ENCODE data around the gene BRINP1. TPM values are rescaled to one million over a fixed set of nuclear protein-coding genes. Genes with fewer than 3 reads are reported as not detected.

BRINP1 gene
- total RNA-seq, 4 donors from 2014 or later = 0.27 TPM; not detected in 3

DNA sequence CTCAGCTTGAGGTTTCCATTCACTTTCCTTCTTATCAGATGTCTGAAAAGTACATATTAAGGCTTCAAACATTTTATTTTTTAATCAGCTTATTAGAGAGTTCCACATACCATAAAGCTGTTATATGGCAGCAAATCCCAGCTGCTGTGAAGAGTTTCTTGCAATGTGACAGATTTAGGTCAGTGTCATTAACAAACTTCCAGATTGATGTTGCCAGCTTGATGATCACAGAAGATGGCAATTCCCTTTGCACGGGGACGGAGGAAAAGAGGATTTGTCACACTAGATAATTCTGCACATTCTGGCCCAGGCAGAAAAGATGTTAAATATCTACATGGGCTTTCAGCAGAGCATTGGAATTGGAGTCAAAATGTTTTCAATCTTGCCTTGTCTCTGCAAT lies 215.8 kb downstream of the BRINP1 start:
- intact Hi-C loops (cut with DNase I; ENCODE audit: low total_unique reads) = no loop called here
- Histone ChIP-seq H3K27ac (no peak overlapping the region), H3K4me3 (no peak overlapping the region), H3K36me3 (no peaks in the 10 kb centered on the region), H3K27me3 (no peaks in the 10 kb centered on the region), H3K9me3 (no peaks in the 10 kb centered on the region), H3K4me1 (no peaks in the 10 kb centered on the region)
- in situ Hi-C loops (cut with MboI; ENCODE audit: low pct_ligation_motif_present in 1 of 4, low pct_unique_long_range_greater_than_20kb in 1 of 4, low sequenced_read_pairs in 3 of 4) = no loop called here
- WGBS, 2 donors (ENCODE audit: low coverage in 1 of 2) = 73 to 88% methylated on average over 2 of the region's 2 CpGs
- no peak for DNase-seq
- TF ChIP-seq, protein P1, sequence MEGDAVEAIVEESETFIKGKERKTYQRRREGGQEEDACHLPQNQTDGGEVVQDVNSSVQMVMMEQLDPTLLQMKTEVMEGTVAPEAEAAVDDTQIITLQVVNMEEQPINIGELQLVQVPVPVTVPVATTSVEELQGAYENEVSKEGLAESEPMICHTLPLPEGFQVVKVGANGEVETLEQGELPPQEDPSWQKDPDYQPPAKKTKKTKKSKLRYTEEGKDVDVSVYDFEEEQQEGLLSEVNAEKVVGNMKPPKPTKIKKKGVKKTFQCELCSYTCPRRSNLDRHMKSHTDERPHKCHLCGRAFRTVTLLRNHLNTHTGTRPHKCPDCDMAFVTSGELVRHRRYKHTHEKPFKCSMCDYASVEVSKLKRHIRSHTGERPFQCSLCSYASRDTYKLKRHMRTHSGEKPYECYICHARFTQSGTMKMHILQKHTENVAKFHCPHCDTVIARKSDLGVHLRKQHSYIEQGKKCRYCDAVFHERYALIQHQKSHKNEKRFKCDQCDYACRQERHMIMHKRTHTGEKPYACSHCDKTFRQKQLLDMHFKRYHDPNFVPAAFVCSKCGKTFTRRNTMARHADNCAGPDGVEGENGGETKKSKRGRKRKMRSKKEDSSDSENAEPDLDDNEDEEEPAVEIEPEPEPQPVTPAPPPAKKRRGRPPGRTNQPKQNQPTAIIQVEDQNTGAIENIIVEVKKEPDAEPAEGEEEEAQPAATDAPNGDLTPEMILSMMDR (IDR thresholded peaks at IDR 0.05) = no peak
- no peak for TF ChIP-seq EP300 (IDR thresholded peaks at IDR 0.05; ENCODE audit: low read depth)
- TF ChIP-seq POLR2AphosphoS5 (IDR thresholded peaks at IDR 0.05) = no peak
- TF ChIP-seq POLR2A (IDR thresholded peaks at IDR 0.05) = no peak

DNA sequence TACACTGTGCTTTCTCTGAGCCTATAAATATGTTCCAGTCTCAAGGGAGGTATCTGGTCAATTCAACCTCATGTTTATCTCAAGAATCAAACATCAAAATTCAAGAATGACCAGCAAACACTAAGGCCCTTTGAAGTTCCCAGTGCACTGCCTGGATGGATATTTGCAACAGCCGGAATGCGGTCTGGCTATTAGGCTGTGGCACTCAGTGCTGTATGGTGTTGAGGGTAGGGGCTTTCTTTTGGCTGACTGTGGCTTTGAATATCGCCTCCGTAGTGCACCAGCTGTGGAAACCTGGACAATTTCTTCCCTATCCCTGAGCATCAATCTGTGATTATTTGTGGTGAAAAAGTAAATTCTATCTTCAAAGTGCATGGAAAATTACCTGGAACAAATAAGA lies 220.4 kb downstream of the BRINP1 start:
- intact Hi-C loops (cut with DNase I; ENCODE audit: low total_unique reads) = no loop called here
- Histone ChIP-seq H3K9me3 (no peaks in the 10 kb centered on the region), H3K27me3 (no peaks in the 10 kb centered on the region), H3K4me1 (no peaks in the 10 kb centered on the region), H3K4me3 (no peak overlapping the region), H3K27ac (no peak overlapping the region), H3K36me3 (no peaks in the 10 kb centered on the region)
- 72% methylated on average over 4 of the region's 4 CpGs; no CpG with 5 or more reads in 1 of the 2 donors for WGBS, 2 donors (ENCODE audit: low coverage in 1 of 2)
- in situ Hi-C loops (cut with MboI; ENCODE audit: low pct_ligation_motif_present in 1 of 4, low pct_unique_long_range_greater_than_20kb in 1 of 4, low sequenced_read_pairs in 3 of 4) = no loop called here
- TF ChIP-seq, protein P1 (IDR thresholded peaks at IDR 0.05) = no peak
- no peak for TF ChIP-seq EP300 (IDR thresholded peaks at IDR 0.05; ENCODE audit: low read depth)
- TF ChIP-seq POLR2AphosphoS5 (IDR thresholded peaks at IDR 0.05) = no peak
- TF ChIP-seq POLR2A (IDR thresholded peaks at IDR 0.05) = no peak
- no peak for DNase-seq

GRCh38 chr9:119137479-119137878 lies 231.8 kb downstream of the BRINP1 start:
- no peaks in the 10 kb centered on the region for H3K4me1 ChIP-seq
- WGBS, 2 donors (ENCODE audit: low coverage in 1 of 2) = 65 to 72% methylated on average over 2 of the region's 2 CpGs
- no peak overlapping the region for H3K27ac ChIP-seq
- no peaks in the 10 kb centered on the region for H3K36me3 ChIP-seq
- no peak overlapping the region for H3K4me3 ChIP-seq
- no peaks in the 10 kb centered on the region for H3K9me3 ChIP-seq
- H3K27me3 ChIP-seq = no peaks in the 10 kb centered on the region
- in situ Hi-C loops (cut with MboI; ENCODE audit: low pct_ligation_motif_present in 1 of 4, low pct_unique_long_range_greater_than_20kb in 1 of 4, low sequenced_read_pairs in 3 of 4) (no loop called here), intact Hi-C loops (cut with DNase I; ENCODE audit: low total_unique reads) (no loop called here)
- TF ChIP-seq, protein P1 (IDR thresholded peaks at IDR 0.05) = no peak
- TF ChIP-seq POLR2AphosphoS5 (IDR thresholded peaks at IDR 0.05) (no peak), POLR2A (IDR thresholded peaks at IDR 0.05) (no peak), EP300 (IDR thresholded peaks at IDR 0.05; ENCODE audit: low read depth) (no peak)
- DNase-seq = no peak

- in situ Hi-C loops (cut with MboI; ENCODE audit: low pct_ligation_motif_present in 1 of 4, low pct_unique_long_range_greater_than_20kb in 1 of 4, low sequenced_read_pairs in 3 of 4) = no loop called here
- intact Hi-C loops (cut with DNase I; ENCODE audit: low total_unique reads) = no loop called here
- 40 to 45% methylated on average over 2 of the region's 2 CpGs for WGBS, 2 donors (ENCODE audit: low coverage in 1 of 2)
- no peaks in the 10 kb centered on the region for H3K4me1 ChIP-seq
- no peak overlapping the region for H3K27ac ChIP-seq
- no peaks in the 10 kb centered on the region for H3K27me3 ChIP-seq
- TF ChIP-seq, protein P1 (IDR thresholded peaks at IDR 0.05) = no peak
- TF ChIP-seq POLR2AphosphoS5 (IDR thresholded peaks at IDR 0.05) = no peak
- no peak for TF ChIP-seq EP300 (IDR thresholded peaks at IDR 0.05; ENCODE audit: low read depth)
- TF ChIP-seq POLR2A (IDR thresholded peaks at IDR 0.05) = no peak
- no peak for DNase-seq
- H3K9me3 ChIP-seq = no peaks in the 10 kb centered on the region
- H3K36me3 ChIP-seq = no peaks in the 10 kb centered on the region
- no peak overlapping the region for H3K4me3 ChIP-seq
Observed at GRCh38 chr9:119126040-119126439, 243.2 kb downstream of the BRINP1 start.
